Stimulated activated memory B cell treated with anti-CD40 and anti-IgM and Interleukin-4, amounts not matched to agents 10 μg/mL and 1 μg/mL and 100 μg/mL, for 72 hours (primary cell): ENCODE measurements around the gene NME8.

ENCODE experiments used
- ATAC-seq: fragments of 150-1000 bp; cut with Tn5 transposase; 2 replicates; pipeline ENCODE4 v1.10.0; 2021
- H3K27ac Mint-ChIP-seq: one replicate; pipeline ENCODE4 v1.8.0; 2022; ENCODE audit warnings: mild to moderate bottlenecking, mixed read lengths
- H3K27me3 Mint-ChIP-seq: one replicate; pipeline ENCODE4 v1.8.0; 2022; ENCODE audit warnings: mixed read lengths
- H3K36me3 Mint-ChIP-seq: one replicate; pipeline ENCODE4 v1.8.0; 2022; ENCODE audit warnings: mixed read lengths
- H3K4me1 Mint-ChIP-seq: one replicate; pipeline ENCODE4 v1.8.0; 2022; ENCODE audit warnings: mixed read lengths
- H3K4me3 Mint-ChIP-seq: one replicate; pipeline ENCODE4 v1.8.0; 2022; ENCODE audit warnings: mild to moderate bottlenecking, moderate library complexity, mixed read lengths
- H3K9me3 Mint-ChIP-seq: one replicate; pipeline ENCODE4 v1.8.0; 2022; ENCODE audit warnings: mixed read lengths

NME8 gene

DNA sequence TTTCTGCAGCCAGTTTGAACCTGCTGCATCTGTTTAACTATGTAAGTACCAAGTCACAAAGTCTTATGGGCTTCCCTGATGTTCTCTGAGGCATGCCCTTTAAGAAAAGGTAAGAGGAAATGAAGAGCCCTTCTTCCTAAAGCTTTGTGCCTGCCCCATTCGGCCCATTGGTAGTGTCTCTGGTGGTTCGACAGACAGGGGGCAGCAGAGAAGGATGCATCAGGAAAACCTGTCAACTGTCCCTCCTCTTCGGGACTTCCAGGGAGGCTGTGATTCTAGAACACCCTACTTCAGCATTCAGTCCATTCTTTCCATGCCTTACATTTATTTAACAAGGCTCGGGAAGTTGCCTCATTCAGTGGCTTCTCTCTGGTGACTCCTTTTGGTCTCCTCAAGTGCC lies 70.1 kb downstream of the NME8 start:
- Mint-ChIP-seq H3K9me3 (no peaks in the 10 kb centered on the region), H3K4me1 (peaks cover 29% of the 10 kb centered on the region), H3K27me3 (peaks cover 90% of the 10 kb centered on the region), H3K27ac (no peak overlapping the region), H3K4me3 (no peak overlapping the region), H3K36me3 (no peaks in the 10 kb centered on the region)
- ATAC-seq, result no peak

DNA sequence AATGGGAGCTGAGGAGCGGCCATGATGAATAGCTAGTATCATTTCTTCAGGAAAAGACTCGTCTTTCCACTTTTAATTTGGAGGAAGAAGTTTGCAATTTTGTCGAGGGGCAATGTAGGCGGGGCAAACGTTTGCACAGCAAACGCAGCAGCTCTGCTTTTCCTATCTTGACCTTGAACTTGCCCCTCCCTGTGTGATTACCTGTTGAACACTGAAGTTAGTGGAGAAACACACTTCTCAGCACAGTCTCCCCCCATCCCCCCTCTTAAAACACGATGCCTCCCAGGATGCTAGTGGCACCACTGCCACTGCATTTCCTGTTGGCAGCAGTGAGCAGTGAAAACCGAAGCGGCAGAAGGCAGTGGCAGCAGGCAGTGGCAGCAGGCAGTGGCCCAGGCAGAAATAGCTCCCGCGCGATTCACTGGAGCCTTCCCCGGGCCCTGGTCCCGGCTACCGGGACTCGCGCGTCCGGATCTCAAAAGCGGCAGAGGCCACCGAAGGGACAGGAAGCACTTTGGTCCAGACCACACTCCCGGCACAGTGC lies 72.0 kb downstream of the NME8 start, which contains the start of gene EPDR1:
EPDR1 (plus strand) TSS at position 336 of the 544 bp plus-strand sequence. CDS start 300 bp downstream, outside the sequence.
- ATAC-seq, result peak; percentile 67
- Mint-ChIP-seq H3K4me3 (peak within 1 kb of the TSS; percentile 74), H3K27me3 (peaks cover 74% of the 10 kb centered on the region), H3K27ac (no peak within 1 kb of the TSS), H3K9me3 (no peaks in the 10 kb centered on the region), H3K36me3 (no peaks in the 10 kb centered on the region), H3K4me1 (peaks cover 24% of the 10 kb centered on the region)

DNA sequence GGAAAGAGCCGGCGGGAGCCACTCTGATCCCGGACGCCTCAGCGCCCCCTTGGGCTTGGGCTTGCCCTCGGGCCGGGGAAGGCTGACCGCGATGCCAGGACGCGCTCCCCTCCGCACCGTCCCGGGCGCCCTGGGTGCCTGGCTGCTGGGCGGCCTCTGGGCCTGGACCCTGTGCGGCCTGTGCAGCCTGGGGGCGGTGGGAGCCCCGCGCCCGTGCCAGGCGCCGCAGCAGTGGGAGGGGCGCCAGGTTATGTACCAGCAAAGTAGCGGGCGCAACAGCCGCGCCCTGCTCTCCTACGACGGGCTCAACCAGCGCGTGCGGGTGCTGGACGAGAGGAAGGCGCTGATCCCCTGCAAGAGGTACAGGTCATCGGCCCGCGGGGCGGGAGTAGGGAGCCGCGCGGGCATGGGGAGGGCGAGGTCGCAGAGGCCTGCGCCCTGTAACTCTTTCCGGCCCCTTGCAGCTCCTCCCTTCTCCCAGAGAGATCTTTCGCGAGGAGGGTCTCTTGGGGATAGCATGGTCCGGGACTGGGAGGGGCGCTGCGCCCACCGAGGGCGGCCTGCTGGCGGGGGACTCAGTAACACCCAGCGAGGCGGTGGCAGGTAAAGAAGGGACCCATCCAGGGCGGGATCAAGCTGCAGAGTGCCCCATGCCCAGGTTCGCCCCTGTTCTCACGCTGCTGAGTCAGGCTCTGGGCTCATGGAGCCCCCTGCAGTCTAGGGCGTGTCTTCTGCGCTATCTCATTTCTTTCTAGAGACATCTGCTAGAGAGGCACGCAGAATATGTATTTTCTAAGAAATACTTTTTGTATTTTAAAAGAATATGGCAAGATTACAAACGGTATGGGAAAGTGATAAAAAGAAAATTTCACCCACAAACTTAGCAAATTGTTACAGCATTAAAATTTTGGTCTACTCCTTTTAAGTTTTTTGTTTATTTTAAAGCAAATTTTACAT lies 72.7 kb downstream of the NME8 start:
- ATAC-seq, result peak; percentile 51
- peaks cover 17% of the 10 kb centered on the region for H3K4me1 Mint-ChIP-seq
- peaks cover 66% of the 10 kb centered on the region for H3K27me3 Mint-ChIP-seq
- no peak overlapping the region for H3K27ac Mint-ChIP-seq
- peak overlapping the region; percentile 74 for H3K4me3 Mint-ChIP-seq
- no peaks in the 10 kb centered on the region for H3K36me3 Mint-ChIP-seq
- no peaks in the 10 kb centered on the region for H3K9me3 Mint-ChIP-seq

DNA sequence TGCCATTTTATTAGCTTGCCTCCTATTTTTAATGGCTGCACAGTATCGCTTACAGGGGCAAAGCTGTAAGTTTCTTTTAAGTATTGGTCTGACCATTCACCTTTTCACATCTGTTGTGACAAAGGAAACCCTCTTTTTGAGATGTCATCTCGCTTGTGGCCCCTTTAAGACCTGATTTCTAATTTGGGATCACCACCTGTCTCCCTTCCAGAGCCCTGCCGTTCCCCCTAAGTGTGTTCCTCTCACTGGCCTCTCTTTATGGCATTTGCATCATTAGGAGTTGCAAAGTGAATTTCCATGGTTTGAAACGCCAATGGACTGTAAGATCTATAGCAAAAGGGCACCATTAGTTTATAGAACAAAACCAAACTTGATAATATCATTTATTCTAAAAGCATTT lies 73.5 kb downstream of the NME8 start:
- H3K9me3 Mint-ChIP-seq, result no peaks in the 10 kb centered on the region
- ATAC-seq, result no peak
- no peak overlapping the region for H3K4me3 Mint-ChIP-seq
- no peaks in the 10 kb centered on the region for H3K36me3 Mint-ChIP-seq
- H3K27me3 Mint-ChIP-seq, result peaks cover 59% of the 10 kb centered on the region
- peaks cover 14% of the 10 kb centered on the region for H3K4me1 Mint-ChIP-seq
- no peak overlapping the region for H3K27ac Mint-ChIP-seq

DNA sequence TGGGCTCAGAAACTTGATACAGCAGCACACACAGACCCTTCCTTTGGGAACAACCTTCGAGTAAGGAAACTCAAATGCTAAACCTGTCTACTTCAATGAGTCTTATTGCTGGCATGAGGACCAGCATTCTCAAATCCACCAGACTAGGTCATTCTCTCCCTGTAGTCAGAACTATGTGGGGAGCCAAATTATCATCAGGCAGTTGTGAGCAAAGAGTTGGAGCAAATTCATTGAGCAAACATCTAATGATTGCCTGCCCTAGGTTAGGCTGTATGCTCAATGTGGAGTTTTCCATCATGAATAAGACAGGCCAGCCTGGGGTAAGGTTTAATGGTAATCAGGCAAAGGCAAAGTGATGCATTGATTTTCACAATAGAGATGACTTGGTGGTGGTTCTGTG lies 75.6 kb downstream of the NME8 start:
- Mint-ChIP-seq H3K27ac (no peak overlapping the region), H3K27me3 (peaks cover 42% of the 10 kb centered on the region), H3K9me3 (no peaks in the 10 kb centered on the region), H3K4me1 (peaks cover 6% of the 10 kb centered on the region), H3K36me3 (no peaks in the 10 kb centered on the region), H3K4me3 (no peak overlapping the region)
- ATAC-seq, result no peak

DNA sequence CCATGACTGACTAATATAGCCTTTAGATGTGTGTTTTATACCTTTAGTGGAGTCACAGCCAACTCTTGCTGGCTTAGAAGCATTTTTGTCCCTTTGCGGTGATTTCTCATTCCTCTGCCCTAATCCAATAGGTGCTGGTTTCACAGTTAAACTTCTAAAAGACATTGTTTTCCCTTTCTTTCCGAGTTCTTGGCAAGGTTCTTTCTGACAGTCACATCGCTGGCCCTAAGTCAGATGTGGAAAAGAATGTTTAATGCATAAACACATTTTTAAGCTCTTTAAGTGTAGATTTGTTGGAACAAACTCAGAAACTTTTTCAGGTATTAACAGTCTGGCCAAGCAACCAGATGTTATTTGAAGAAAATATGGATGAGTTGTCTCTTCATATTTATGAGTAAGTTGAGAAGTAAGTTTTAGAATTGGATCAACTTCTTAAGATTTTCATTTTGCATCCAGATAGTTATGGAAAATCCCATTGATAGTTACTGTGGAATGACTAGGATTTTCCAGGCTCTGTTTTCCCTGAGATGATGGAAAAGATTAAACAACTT lies 76.2 kb downstream of the NME8 start:
- Mint-ChIP-seq H3K9me3 (no peaks in the 10 kb centered on the region), H3K27ac (no peak overlapping the region), H3K4me3 (no peak overlapping the region), H3K36me3 (no peaks in the 10 kb centered on the region), H3K4me1 (peaks cover 6% of the 10 kb centered on the region), H3K27me3 (peaks cover 36% of the 10 kb centered on the region)
- no peak for ATAC-seq

DNA sequence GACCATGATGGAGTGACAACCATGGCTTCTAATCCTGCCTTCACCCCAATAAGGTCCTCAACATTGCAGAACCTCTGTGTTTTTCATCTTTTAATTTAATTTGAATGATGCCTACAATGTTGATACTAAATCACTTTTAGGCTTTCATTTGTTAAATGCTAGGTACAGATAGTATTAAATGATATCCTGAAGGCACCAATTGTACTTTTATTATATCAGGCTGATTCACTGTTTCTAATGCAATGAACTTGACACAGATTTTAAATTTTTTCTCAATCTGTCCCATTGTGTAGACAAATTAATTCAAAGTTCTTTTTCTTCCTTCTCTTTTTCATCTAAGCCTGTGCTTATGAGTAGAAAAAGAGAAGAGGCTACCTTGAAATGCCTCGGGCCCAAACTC lies 77.2 kb downstream of the NME8 start:
- H3K4me1 Mint-ChIP-seq, result peaks cover under 1% of the 10 kb centered on the region
- H3K9me3 Mint-ChIP-seq, result no peaks in the 10 kb centered on the region
- no peak overlapping the region for H3K4me3 Mint-ChIP-seq
- no peak overlapping the region for H3K27ac Mint-ChIP-seq
- no peaks in the 10 kb centered on the region for H3K36me3 Mint-ChIP-seq
- ATAC-seq, result no peak
- peaks cover 34% of the 10 kb centered on the region for H3K27me3 Mint-ChIP-seq

DNA sequence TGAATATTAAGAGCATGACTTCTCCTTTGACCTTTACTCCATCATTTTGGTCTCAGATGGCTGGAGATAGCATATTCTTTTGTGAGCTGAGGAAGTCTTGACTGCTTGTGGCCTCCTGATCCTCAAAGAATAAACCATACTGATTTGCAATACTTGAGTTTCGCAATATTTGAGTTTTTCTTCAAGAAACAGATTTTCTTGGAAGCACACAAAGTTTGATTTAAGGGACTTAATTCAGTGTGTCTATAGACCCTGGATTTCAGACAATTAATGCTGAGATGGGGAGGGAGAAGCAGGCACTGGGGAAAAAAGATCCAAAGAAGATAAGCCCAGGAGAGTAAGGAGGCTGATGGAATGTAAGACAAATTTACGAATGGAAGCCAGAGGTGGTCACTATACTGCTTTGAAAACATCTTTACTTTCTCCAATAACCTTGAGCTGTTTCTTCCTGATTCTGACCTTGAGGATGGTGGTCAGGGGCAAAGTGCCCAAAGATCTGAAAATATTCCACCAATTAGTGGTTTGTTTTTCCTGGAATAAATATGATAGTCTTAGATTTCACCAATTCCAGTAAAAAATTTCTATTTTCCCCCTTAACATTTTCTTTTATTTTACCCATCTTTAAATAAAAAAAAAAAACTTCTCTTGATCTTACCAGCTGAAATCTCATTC lies 79.5 kb downstream of the NME8 start:
- no peak overlapping the region for H3K27ac Mint-ChIP-seq
- no peaks in the 10 kb centered on the region for H3K9me3 Mint-ChIP-seq
- peaks cover 15% of the 10 kb centered on the region for H3K27me3 Mint-ChIP-seq
- no peaks in the 10 kb centered on the region for H3K36me3 Mint-ChIP-seq
- no peaks in the 10 kb centered on the region for H3K4me1 Mint-ChIP-seq
- no peak for ATAC-seq
- no peak overlapping the region for H3K4me3 Mint-ChIP-seq

DNA sequence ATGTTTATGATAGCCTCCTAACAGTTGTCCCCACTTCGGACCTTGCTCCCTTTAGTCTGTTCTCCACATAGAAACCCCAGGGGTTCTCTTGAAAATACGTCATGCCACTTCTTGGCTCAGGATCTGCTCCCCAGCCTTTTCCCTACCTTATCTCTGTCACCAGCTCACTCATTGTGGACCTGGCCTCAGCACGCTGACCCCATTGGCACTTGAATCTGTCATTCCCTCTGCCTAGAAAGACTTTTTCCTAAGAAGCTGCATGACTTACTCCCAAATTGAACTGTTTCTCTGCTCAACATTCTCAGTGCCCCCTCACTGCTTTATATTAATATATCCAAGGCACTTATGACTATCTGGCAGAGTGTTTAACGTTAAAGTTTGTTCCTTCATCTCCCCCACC lies 80.5 kb downstream of the NME8 start:
- Mint-ChIP-seq H3K27ac (no peak overlapping the region), H3K4me1 (no peaks in the 10 kb centered on the region), H3K27me3 (peaks cover 8% of the 10 kb centered on the region), H3K4me3 (no peak overlapping the region), H3K36me3 (no peaks in the 10 kb centered on the region), H3K9me3 (no peaks in the 10 kb centered on the region)
- ATAC-seq, result no peak

DNA sequence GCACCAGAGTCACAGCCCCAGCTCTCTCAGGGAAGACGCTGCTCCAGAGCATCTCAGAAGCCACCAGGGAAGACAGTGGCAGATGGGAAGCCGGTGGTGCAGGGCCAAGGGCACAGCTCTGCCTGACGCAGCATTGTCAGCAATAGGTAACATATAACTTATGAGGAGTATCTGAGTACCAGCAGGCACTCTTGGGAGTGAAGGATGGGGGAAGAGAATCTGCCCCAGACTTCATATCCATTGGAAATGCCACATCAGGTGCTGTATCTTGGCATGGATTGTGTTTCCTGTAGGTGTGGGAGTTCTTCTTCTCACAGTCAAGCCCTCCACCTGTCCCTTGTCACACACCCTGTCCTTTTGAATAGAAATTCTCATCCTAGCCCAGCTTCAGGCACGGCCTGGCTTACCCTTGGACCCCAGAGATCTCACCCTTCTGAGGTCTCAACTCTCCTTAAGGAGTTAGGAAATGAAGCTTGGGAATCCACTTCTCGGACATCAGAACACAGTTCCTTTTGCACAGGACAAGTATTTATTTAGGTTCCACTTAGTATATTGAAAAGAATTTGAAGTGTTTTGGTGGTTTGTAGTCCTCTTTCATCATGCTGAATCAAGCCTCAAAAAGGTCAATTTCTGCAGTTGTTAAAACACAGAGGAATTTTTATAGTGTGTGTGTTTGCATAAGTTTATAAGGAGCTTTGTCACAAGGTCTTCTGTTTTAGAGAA lies 82.0 kb downstream of the NME8 start:
- H3K4me1 Mint-ChIP-seq, result no peaks in the 10 kb centered on the region
- no peak overlapping the region for H3K4me3 Mint-ChIP-seq
- no peaks in the 10 kb centered on the region for H3K9me3 Mint-ChIP-seq
- ATAC-seq, result peak; percentile 27
- no peak overlapping the region for H3K27ac Mint-ChIP-seq
- no peaks in the 10 kb centered on the region for H3K36me3 Mint-ChIP-seq
- H3K27me3 Mint-ChIP-seq, result peaks cover 8% of the 10 kb centered on the region

DNA sequence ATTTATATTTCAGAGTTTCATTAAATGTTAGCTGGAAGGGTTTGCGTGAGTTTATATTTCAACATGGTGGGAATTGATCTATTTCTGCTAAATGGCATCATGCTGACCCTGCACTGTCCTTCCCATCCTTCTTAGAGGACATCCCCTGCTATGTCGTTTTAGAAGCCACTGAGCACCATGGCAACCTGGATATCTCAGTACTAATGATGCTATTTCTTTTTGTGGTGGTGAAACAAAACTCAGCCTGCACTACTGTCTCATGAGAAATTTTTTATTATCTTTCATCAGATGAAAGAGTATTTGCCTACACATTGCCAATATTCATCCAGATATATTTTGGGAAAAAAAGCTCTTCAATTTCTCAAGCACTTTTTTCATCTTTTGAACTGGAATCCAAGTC lies 84.1 kb downstream of the NME8 start:
- H3K27me3 Mint-ChIP-seq, result peaks cover 8% of the 10 kb centered on the region
- no peak overlapping the region for H3K4me3 Mint-ChIP-seq
- peaks cover 7% of the 10 kb centered on the region for H3K9me3 Mint-ChIP-seq
- H3K36me3 Mint-ChIP-seq, result no peaks in the 10 kb centered on the region
- H3K4me1 Mint-ChIP-seq, result no peaks in the 10 kb centered on the region
- no peak for ATAC-seq
- H3K27ac Mint-ChIP-seq, result no peak overlapping the region

DNA sequence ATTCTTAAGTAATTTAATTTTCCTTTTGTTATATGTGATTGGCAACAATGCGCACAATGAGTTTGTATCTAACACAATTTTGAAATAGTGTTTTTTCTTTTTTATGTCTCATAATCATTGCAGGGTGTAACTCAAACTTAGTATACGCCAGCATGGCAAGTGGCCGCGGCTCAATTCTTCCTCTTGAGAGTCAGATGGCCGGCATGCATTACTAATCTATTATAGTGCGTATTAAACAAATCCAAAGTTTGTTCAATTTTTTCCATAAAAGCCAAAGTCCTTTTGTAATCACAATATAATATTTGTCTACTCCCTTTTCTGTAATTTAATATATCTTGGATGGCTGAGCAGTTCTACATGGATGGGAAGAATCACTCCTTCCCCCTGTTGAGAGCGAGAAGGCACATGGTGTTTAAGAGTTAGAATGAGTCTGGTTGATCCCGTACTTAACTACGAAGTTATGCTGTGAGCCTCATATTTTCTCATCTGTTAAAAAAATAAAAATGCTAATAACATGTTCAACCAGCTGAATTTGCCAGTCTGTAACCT lies 84.7 kb downstream of the NME8 start:
- ATAC-seq, result no peak
- H3K36me3 Mint-ChIP-seq, result no peaks in the 10 kb centered on the region
- H3K9me3 Mint-ChIP-seq, result peaks cover 7% of the 10 kb centered on the region
- peaks cover 8% of the 10 kb centered on the region for H3K27me3 Mint-ChIP-seq
- no peak overlapping the region for H3K4me3 Mint-ChIP-seq
- no peak overlapping the region for H3K27ac Mint-ChIP-seq
- no peaks in the 10 kb centered on the region for H3K4me1 Mint-ChIP-seq

DNA sequence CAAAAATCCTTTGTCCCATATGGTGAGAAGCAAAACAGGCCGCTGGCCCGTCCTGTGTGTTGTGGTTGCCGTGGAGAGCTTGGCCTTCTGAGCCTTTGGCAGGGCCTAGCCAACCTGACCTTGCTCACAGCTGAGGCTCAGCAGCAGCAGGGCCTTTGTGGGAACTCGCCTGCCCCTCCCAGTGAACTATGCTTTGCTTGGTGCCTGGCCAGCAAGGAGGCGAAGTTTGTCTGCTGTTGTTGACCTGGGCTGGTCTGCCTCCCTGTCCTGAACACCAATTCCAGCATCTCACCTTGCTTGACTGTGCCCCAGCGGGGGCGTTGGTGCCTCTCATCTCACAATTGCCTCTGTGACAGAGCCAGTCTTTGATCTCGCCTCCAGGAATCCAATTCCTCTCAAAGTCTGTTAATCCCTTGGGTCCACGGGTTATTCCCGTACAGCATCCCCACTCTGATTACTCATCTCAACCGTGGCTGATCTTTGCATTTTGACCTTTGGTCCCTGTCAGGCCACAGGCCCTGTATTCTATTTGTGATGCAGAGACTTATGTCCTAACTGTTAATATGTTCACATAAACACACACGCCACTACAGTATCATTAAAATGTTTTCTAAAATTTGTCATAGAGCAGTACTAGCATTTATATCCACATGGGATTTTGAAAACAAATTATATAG lies 94.7 kb downstream of the NME8 start:
- H3K4me3 Mint-ChIP-seq, result no peak overlapping the region
- no peaks in the 10 kb centered on the region for H3K36me3 Mint-ChIP-seq
- no peaks in the 10 kb centered on the region for H3K9me3 Mint-ChIP-seq
- H3K4me1 Mint-ChIP-seq, result no peaks in the 10 kb centered on the region
- H3K27ac Mint-ChIP-seq, result no peak overlapping the region
- ATAC-seq, result no peak
- peaks cover 10% of the 10 kb centered on the region for H3K27me3 Mint-ChIP-seq
